ENCODE results near the gene NOC4L.
"Not testable (repeated sequence)": the region's sequence is repeated elsewhere in the genome, so short reads cannot be mapped to it uniquely, and the experiment has no call there.

NOC4L gene

DNA sequence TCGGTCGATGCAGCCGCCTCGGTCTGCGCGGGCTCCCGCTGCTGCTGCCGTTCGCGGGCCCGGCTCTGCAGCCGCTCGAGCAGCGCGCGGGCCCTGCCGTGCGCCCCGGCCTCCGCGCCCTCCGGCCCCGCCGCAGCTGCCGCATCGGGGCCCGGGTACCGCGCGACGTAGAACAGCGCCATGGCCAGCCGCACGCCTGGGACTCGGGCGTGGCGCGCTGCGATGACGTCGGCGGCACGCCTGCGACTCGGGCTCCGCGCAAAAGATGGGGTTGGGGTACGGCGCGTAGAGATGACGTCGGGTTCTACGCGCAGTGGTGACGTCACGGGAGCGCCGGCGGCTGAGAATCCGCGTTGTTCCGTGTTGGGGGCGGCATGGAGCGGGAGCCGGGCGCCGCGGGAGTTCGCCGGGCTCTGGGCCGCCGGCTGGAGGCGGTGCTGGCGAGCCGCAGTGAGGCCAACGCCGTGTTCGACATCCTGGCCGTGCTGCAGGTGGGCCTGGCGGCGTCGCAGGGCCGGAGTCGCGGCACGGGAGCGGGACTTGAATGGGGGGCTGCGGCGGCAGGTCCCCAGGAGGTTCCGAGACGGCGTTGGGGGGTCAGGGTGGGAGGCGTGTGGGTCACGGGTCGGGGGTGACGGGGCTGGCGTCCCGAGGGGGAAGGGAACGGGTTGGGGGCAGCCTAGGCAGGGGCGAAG lies at the start of gene NOC4L, which contains the start of gene DDX51:
Gene NOC4L (plus strand): TSS at position 343 of the 695 bp plus-strand sequence. CDS start 32 bp downstream, at position 375.
Gene DDX51 (minus strand): TSS at position 205 of the 695 bp plus-strand sequence. CDS start 23 bp downstream, at position 182.
- H3K36me3 ChIP-seq (ENCODE audit: control insufficient read depth in 2 of 2, insufficient read depth in 2 of 2, low read length in 2 of 2) = peaks cover 28 to 30% of the 10 kb centered on the region in 2 donors
- H3K9me3 ChIP-seq (ENCODE audit: control insufficient read depth in 2 of 2, low read length in 2 of 2) = no peaks in the 10 kb centered on the region
- no peaks in the 10 kb centered on the region for H3K27me3 ChIP-seq (ENCODE audit: control insufficient read depth in 2 of 2, insufficient read depth in 2 of 2, low read length in 2 of 2)
- H3K4me3 ChIP-seq (ENCODE audit: low read length in 2 of 2) = peak within 1 kb of the TSS; percentile 81 to 83
- H3K4me1 ChIP-seq (ENCODE audit: control insufficient read depth in 2 of 2, insufficient read depth in 2 of 2, low read length in 2 of 2) = peaks cover 18 to 20% of the 10 kb centered on the region in 2 donors
- H3K9ac ChIP-seq (ENCODE audit: low read depth in 1 of 2, low read length in 2 of 2) = peak within 1 kb of the TSS; percentile 74 to 89
- H3K27ac ChIP-seq (ENCODE audit: low read depth in 2 of 2, low read length in 2 of 2) = peak within 1 kb of the TSS; percentile 63 to 68

DNA sequence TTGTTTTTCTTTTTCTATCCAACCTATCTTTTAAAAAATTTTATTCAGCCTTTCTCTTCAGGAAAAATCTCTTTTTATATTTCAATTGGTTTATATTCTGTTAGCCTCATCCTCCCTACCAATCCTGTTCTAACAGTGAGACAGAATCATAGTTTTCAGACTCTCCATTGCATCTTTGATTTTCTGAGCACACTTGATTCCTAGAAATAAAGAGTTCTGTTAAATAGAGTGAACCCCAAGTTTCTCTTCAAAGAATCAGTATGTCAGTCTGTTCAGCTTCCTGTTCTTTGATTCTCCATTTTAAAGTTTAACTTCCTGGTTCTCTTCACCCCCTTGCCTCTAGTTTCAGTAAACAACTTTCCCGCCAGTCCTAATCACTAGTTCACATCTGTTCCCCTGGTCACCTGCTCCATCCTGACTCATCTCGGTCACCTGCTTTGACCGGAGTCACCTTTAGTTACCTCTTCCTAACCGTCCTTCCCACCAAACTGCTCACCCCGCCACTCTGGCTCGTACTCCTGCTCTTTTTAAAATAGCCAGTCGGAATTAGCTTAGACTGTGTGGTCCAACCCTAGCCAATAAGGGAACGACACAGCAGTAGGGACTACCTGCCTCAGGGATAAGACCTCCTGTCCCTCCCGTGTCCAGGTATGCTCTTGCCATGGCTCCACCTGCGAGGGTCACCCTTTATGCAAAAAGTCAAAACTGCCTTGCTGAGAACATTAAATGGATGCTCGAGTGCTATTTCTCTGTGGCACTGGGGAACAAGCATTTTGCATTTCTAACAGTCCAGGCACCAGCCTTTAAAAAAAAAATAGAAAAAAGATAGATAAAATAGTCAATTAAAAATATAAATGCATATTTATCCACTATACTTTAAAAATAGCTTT lies 48.5 kb upstream of the NOC4L start:
- peaks cover 4 to 12% of the 10 kb centered on the region in 2 donors for H3K36me3 ChIP-seq (ENCODE audit: control insufficient read depth in 2 of 2, insufficient read depth in 2 of 2, low read length in 2 of 2)

DNA sequence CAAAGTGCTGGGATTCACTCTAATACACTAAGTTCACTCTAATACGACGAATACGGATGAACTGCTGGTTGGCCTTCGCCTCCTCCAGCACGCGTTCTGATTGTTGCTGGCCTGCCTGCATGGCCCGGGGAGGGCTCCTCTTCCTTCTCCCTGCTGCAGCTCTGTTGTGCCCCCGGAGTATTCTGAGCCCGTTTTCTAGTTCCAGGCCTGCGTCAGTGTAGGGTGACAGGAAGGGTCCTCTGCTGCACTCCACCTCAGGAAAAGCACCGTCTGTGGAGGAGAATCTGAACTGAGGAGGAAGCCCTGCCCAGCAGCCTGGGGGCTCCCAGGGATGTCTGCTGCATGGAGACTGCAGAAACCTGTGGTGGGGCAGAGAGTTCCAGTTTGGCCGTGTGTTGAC lies 44.5 kb upstream of the NOC4L start:
- Histone ChIP-seq H3K27ac (ENCODE audit: low read depth in 2 of 2, low read length in 2 of 2) (no peak overlapping the region), H3K4me3 (ENCODE audit: low read length in 2 of 2) (no peak overlapping the region), H3K27me3 (ENCODE audit: control insufficient read depth in 2 of 2, insufficient read depth in 2 of 2, low read length in 2 of 2) (no peaks in the 10 kb centered on the region), H3K36me3 (ENCODE audit: control insufficient read depth in 2 of 2, insufficient read depth in 2 of 2, low read length in 2 of 2) (peaks cover 0 to 12% of the 10 kb centered on the region in 2 donors), H3K9ac (ENCODE audit: low read depth in 1 of 2, low read length in 2 of 2) (no peak overlapping the region), H3K4me1 (ENCODE audit: control insufficient read depth in 2 of 2, insufficient read depth in 2 of 2, low read length in 2 of 2) (no peaks in the 10 kb centered on the region), H3K9me3 (ENCODE audit: control insufficient read depth in 2 of 2, low read length in 2 of 2) (no peaks in the 10 kb centered on the region)

More for the DNA sequence above, 48.5 kb upstream of the NOC4L start:
- no peak overlapping the region for H3K27ac ChIP-seq (ENCODE audit: low read depth in 2 of 2, low read length in 2 of 2)
- no peaks in the 10 kb centered on the region for H3K9me3 ChIP-seq (ENCODE audit: control insufficient read depth in 2 of 2, low read length in 2 of 2)
- no peak overlapping the region for H3K9ac ChIP-seq (ENCODE audit: low read depth in 1 of 2, low read length in 2 of 2)
- H3K27me3 ChIP-seq (ENCODE audit: control insufficient read depth in 2 of 2, insufficient read depth in 2 of 2, low read length in 2 of 2) = no peaks in the 10 kb centered on the region
- H3K4me3 ChIP-seq (ENCODE audit: low read length in 2 of 2) = no peak overlapping the region
- no peaks in the 10 kb centered on the region for H3K4me1 ChIP-seq (ENCODE audit: control insufficient read depth in 2 of 2, insufficient read depth in 2 of 2, low read length in 2 of 2)

DNA sequence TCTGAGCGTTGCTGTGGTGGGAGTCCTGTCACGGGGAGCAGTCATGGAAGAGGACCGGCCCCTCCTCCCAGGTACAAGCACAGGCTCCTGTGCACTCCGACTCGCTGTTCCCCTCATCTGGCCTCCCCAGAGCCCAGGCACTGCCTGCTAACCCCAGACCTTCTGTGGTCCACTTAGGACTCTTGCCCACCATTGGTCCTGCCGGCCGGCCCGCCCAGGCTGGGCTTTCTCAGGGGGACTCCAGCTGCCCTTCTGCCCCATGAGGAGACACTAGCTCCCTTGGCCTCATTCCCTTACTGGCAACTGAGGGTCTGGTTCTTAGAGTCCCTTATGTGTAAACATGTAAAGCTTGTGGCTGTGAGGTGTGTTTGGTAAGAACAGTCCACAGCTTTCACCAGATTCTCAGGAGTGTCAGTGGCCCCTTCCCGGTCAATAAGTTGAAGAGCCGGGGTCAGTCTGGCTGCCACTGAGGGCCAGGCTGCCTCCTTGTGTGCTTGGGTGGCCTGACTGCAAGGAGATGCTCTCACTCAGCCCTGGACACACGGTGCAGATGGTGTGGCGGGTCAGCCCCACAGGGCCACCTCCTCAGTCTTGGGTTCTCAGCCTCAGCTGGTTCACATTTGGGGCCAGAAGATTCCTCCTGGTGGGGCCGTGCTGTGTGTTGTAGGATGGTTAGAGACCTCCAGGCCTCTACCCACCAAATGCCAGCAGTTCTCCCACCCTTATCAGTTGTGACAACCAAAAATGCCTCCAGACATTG lies 43.8 kb upstream of the NOC4L start:
- H3K4me1 ChIP-seq (ENCODE audit: control insufficient read depth in 2 of 2, insufficient read depth in 2 of 2, low read length in 2 of 2) = no peaks in the 10 kb centered on the region
- H3K9ac ChIP-seq (ENCODE audit: low read depth in 1 of 2, low read length in 2 of 2) = no peak overlapping the region
- H3K27ac ChIP-seq (ENCODE audit: low read depth in 2 of 2, low read length in 2 of 2) = no peak overlapping the region
- no peaks in the 10 kb centered on the region for H3K27me3 ChIP-seq (ENCODE audit: control insufficient read depth in 2 of 2, insufficient read depth in 2 of 2, low read length in 2 of 2)
- H3K4me3 ChIP-seq (ENCODE audit: low read length in 2 of 2) = no peak overlapping the region
- H3K36me3 ChIP-seq (ENCODE audit: control insufficient read depth in 2 of 2, insufficient read depth in 2 of 2, low read length in 2 of 2) = peaks cover 3 to 16% of the 10 kb centered on the region in 2 donors
- H3K9me3 ChIP-seq (ENCODE audit: control insufficient read depth in 2 of 2, low read length in 2 of 2) = no peaks in the 10 kb centered on the region

DNA sequence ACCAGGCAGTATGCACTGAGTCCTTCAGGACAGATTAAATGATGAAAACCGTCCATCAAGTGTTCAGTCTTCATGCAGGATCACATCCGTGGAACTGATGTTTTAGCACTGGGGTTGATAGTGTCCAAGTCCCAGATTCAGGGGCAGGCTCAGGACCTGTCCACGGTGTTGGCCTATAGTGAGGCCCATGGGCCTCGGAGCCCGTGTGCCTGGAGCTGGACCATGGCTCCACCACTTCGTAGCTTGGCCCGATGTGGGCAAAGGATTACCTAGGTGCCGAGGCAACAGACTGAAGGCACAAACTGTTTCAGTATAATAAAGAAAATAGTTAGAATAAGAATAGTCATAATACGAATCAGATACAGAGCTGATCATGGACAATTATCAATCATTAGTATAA lies 42.0 kb upstream of the NOC4L start:
- no peak overlapping the region for H3K27ac ChIP-seq (ENCODE audit: low read depth in 2 of 2, low read length in 2 of 2)
- H3K4me1 ChIP-seq (ENCODE audit: control insufficient read depth in 2 of 2, insufficient read depth in 2 of 2, low read length in 2 of 2) = no peaks in the 10 kb centered on the region
- no peaks in the 10 kb centered on the region for H3K9me3 ChIP-seq (ENCODE audit: control insufficient read depth in 2 of 2, low read length in 2 of 2)
- H3K9ac ChIP-seq (ENCODE audit: low read depth in 1 of 2, low read length in 2 of 2) = no peak overlapping the region
- H3K36me3 ChIP-seq (ENCODE audit: control insufficient read depth in 2 of 2, insufficient read depth in 2 of 2, low read length in 2 of 2) = peaks cover 4 to 16% of the 10 kb centered on the region in 2 donors
- no peaks in the 10 kb centered on the region for H3K27me3 ChIP-seq (ENCODE audit: control insufficient read depth in 2 of 2, insufficient read depth in 2 of 2, low read length in 2 of 2)
- no peak overlapping the region for H3K4me3 ChIP-seq (ENCODE audit: low read length in 2 of 2)

DNA sequence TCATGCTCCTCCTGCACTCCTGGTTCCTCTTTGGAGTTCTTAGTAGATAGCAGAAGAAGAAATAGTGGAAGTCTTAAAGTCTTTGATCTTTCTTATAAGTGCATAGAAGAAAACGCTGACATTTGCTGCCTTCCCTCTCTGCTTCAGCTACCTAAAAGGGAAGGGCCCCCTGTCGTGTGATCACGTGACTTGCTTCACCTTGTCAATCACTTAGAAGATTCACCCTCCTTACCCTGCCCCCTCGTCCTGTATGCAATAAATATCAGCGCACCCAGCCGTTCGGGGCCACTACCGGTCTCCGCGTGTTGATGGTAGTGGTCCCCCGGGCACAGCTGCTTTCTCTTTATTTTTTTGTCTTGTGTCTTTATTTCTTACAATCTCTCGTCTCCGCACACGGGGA lies 41.2 kb upstream of the NOC4L start:
- H3K27me3 ChIP-seq (ENCODE audit: control insufficient read depth in 2 of 2, insufficient read depth in 2 of 2, low read length in 2 of 2); H3K9ac ChIP-seq (ENCODE audit: low read depth in 1 of 2, low read length in 2 of 2); H3K4me1 ChIP-seq (ENCODE audit: control insufficient read depth in 2 of 2, insufficient read depth in 2 of 2, low read length in 2 of 2); H3K27ac ChIP-seq (ENCODE audit: low read depth in 2 of 2, low read length in 2 of 2); H3K4me3 ChIP-seq (ENCODE audit: low read length in 2 of 2); H3K9me3 ChIP-seq (ENCODE audit: control insufficient read depth in 2 of 2, low read length in 2 of 2): not testable (repeated sequence)
- H3K36me3 ChIP-seq (ENCODE audit: control insufficient read depth in 2 of 2, insufficient read depth in 2 of 2, low read length in 2 of 2) = peaks cover 4 to 16% of the 10 kb centered on the region in 2 donors

DNA sequence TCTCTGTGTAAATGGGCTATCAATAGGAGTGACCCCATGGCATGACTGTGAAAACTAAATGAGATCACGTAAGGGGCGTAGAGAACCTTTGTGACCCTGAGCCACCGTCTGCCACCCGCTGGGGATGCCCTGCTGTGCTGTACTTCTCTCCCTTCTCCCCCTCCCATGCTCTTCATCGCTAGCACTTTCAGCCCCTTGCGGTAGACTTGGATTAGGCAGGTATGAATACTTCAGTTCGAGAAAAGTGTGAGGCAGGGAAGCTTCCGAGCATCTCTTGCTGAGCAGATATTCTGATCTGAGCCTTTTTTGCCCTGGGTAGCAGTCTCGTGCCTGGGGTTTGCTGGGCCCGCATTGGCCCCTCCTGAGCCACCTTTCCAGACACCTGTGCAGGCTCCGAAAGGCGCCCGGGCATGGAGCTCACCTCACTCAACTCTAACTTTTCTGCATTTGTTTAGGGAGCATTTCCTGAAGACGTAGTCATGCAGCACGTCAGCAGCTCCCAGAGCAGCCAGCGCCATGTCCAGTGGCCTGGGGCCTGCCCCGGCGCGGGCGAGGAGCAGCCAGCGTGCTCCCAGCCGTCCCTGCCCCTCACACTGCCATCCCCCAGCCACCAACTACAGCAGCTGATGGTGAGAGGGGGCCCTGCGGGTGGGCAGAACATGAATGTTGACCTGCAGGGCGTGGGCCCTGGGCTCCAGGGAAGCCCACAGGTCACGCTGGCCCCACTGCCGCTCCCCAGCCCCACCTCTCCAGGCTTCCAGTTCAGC lies 40.5 kb upstream of the NOC4L start:
- no peak overlapping the region for H3K4me3 ChIP-seq (ENCODE audit: low read length in 2 of 2)
- H3K36me3 ChIP-seq (ENCODE audit: control insufficient read depth in 2 of 2, insufficient read depth in 2 of 2, low read length in 2 of 2) = peaks cover 4 to 13% of the 10 kb centered on the region in 2 donors
- H3K27me3 ChIP-seq (ENCODE audit: control insufficient read depth in 2 of 2, insufficient read depth in 2 of 2, low read length in 2 of 2) = no peaks in the 10 kb centered on the region
- no peaks in the 10 kb centered on the region for H3K4me1 ChIP-seq (ENCODE audit: control insufficient read depth in 2 of 2, insufficient read depth in 2 of 2, low read length in 2 of 2)
- H3K9ac ChIP-seq (ENCODE audit: low read depth in 1 of 2, low read length in 2 of 2) = no peak overlapping the region
- H3K27ac ChIP-seq (ENCODE audit: low read depth in 2 of 2, low read length in 2 of 2) = no peak overlapping the region
- no peaks in the 10 kb centered on the region for H3K9me3 ChIP-seq (ENCODE audit: control insufficient read depth in 2 of 2, low read length in 2 of 2)

DNA sequence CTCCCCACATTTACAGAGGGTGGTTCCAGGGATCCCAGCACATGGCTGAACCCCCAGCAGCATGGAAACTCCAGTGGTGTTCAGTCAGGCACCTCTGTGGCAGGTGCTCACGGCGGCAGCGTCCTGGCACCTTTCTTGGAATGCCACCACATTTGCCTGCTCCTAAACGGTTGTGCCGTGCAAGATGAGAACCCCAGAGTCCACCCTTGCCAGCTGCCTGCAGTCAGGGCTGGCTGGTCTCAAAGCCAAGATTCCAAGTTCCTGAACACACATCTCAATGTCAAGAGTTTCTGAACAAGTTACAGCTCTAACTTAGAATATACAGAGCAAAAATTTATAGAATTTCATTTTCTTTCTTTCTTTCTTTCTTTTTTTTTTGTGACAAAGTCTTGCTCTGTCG lies 38.8 kb upstream of the NOC4L start:
- H3K9me3 ChIP-seq (ENCODE audit: control insufficient read depth in 2 of 2, low read length in 2 of 2) = no peaks in the 10 kb centered on the region
- H3K4me1 ChIP-seq (ENCODE audit: control insufficient read depth in 2 of 2, insufficient read depth in 2 of 2, low read length in 2 of 2) = no peaks in the 10 kb centered on the region
- no peak overlapping the region for H3K4me3 ChIP-seq (ENCODE audit: low read length in 2 of 2)
- no peaks in the 10 kb centered on the region for H3K27me3 ChIP-seq (ENCODE audit: control insufficient read depth in 2 of 2, insufficient read depth in 2 of 2, low read length in 2 of 2)
- no peak overlapping the region for H3K9ac ChIP-seq (ENCODE audit: low read depth in 1 of 2, low read length in 2 of 2)
- H3K27ac ChIP-seq (ENCODE audit: low read depth in 2 of 2, low read length in 2 of 2) = no peak overlapping the region
- peaks cover 4 to 14% of the 10 kb centered on the region in 2 donors for H3K36me3 ChIP-seq (ENCODE audit: control insufficient read depth in 2 of 2, insufficient read depth in 2 of 2, low read length in 2 of 2)

DNA sequence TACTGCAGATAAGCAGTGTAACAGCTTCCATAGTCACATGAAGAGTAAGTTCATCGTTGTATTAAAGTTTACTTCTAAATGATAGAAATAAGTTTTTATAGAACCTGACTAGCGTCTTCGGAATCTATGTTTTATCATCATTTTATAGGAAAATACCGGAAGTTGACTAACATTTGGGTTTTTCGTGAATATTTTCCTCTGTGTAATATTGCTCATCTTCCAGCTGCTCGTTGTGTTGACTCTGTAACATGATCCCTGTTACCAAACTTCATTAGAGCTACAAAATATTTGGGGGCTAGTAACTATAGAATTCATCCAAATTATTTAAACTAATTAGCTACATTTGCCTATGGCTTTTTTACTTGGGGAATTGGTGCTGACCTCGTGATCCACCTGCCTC lies 37.3 kb upstream of the NOC4L start:
- Histone ChIP-seq H3K4me3 (ENCODE audit: low read length in 2 of 2) (no peak overlapping the region), H3K9ac (ENCODE audit: low read depth in 1 of 2, low read length in 2 of 2) (no peak overlapping the region), H3K4me1 (ENCODE audit: control insufficient read depth in 2 of 2, insufficient read depth in 2 of 2, low read length in 2 of 2) (no peaks in the 10 kb centered on the region), H3K36me3 (ENCODE audit: control insufficient read depth in 2 of 2, insufficient read depth in 2 of 2, low read length in 2 of 2) (peaks cover 9 to 16% of the 10 kb centered on the region in 2 donors), H3K9me3 (ENCODE audit: control insufficient read depth in 2 of 2, low read length in 2 of 2) (no peaks in the 10 kb centered on the region), H3K27ac (ENCODE audit: low read depth in 2 of 2, low read length in 2 of 2) (no peak overlapping the region), H3K27me3 (ENCODE audit: control insufficient read depth in 2 of 2, insufficient read depth in 2 of 2, low read length in 2 of 2) (no peaks in the 10 kb centered on the region)
